Measurements from ENCODE around the gene MYO1E.
A peak's percentile ranks its signal among the peaks of the same experiment; 100 is the strongest.

Gene MYO1E

DNA sequence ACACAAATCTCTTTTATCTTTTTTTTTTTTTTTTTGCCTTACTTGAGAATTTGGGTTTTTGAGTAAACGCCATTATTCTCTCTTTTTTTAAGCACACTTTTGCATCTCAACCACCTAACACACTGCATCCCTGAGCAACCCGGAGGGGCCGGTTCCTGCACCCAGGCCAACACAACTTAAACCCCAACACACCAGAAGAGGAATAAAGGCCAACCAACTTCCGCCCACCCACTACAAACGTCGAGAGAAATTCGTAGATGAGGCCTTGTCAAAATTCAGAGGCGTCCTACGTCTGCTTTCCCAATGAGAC is 268.1 kb downstream of the MYO1E start:
- ATAC-seq, result peak; percentile 14; the same call in 2 of the 3 replicates
- TF ChIP-seq TOX (CRISPR knock-in tag; IDR thresholded peaks at IDR 0.05; ENCODE audit: borderline replicate concordance), result no peak

- TF ChIP-seq ISL1 (CRISPR knock-in tag; IDR thresholded peaks at IDR 0.05) (no peak), ZNF565 (CRISPR knock-in tag; conservative IDR thresholded peaks at IDR 0.05; ENCODE audit: low read depth) (no peak), GLIS3 (CRISPR knock-in tag; IDR thresholded peaks at IDR 0.05) (no peak), TCF4 (CRISPR knock-in tag; IDR thresholded peaks at IDR 0.05; ENCODE audit: borderline replicate concordance) (no peak), ZNF8 (CRISPR knock-in tag; IDR thresholded peaks at IDR 0.05) (no peak), OSR1 (CRISPR knock-in tag; IDR thresholded peaks at IDR 0.05) (no peak), TOX (CRISPR knock-in tag; IDR thresholded peaks at IDR 0.05; ENCODE audit: borderline replicate concordance) (no peak), ZFP30 (CRISPR knock-in tag; IDR thresholded peaks at IDR 0.05) (no peak), RARB (CRISPR knock-in tag; IDR thresholded peaks at IDR 0.05) (no peak), PPARA (CRISPR knock-in tag; IDR thresholded peaks at IDR 0.05; ENCODE audit: borderline replicate concordance) (no peak), PATZ1 (CRISPR knock-in tag; IDR thresholded peaks at IDR 0.05; ENCODE audit: borderline replicate concordance) (no peak), CSDC2 (CRISPR knock-in tag; IDR thresholded peaks at IDR 0.05) (no peak), ZC3H10 (CRISPR knock-in tag; IDR thresholded peaks at IDR 0.05) (no peak), ZFP3 (CRISPR knock-in tag; IDR thresholded peaks at IDR 0.05) (no peak), ARNTL (CRISPR knock-in tag; IDR thresholded peaks at IDR 0.05; ENCODE audit: borderline replicate concordance, low read depth) (no peak), TSHZ2 (CRISPR knock-in tag; IDR thresholded peaks at IDR 0.05) (no peak), ZNF70 (CRISPR knock-in tag; IDR thresholded peaks at IDR 0.05) (no peak), BACH2 (CRISPR knock-in tag; IDR thresholded peaks at IDR 0.05; ENCODE audit: borderline replicate concordance) (no peak)
- TF ChIP-seq, protein P1, sequence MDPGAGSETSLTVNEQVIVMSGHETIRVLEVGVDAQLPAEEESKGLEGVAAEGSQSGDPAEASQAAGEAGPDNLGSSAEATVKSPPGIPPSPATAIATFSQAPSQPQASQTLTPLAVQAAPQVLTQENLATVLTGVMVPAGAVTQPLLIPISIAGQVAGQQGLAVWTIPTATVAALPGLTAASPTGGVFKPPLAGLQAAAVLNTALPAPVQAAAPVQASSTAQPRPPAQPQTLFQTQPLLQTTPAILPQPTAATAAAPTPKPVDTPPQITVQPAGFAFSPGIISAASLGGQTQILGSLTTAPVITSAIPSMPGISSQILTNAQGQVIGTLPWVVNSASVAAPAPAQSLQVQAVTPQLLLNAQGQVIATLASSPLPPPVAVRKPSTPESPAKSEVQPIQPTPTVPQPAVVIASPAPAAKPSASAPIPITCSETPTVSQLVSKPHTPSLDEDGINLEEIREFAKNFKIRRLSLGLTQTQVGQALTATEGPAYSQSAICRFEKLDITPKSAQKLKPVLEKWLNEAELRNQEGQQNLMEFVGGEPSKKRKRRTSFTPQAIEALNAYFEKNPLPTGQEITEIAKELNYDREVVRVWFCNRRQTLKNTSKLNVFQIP (CRISPR knock-in tag; IDR thresholded peaks at IDR 0.05; ENCODE audit: borderline replicate concordance, low read depth), result no peak
- TF ChIP-seq, protein P2, sequence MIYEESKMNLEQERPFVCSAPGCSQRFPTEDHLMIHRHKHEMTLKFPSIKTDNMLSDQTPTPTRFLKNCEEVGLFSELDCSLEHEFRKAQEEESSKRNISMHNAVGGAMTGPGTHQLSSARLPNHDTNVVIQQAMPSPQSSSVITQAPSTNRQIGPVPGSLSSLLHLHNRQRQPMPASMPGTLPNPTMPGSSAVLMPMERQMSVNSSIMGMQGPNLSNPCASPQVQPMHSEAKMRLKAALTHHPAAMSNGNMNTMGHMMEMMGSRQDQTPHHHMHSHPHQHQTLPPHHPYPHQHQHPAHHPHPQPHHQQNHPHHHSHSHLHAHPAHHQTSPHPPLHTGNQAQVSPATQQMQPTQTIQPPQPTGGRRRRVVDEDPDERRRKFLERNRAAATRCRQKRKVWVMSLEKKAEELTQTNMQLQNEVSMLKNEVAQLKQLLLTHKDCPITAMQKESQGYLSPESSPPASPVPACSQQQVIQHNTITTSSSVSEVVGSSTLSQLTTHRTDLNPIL (CRISPR knock-in tag; IDR thresholded peaks at IDR 0.05; ENCODE audit: low read depth), result no peak
- ATAC-seq, result no peak
These were observed 273.4 kb downstream of the MYO1E start for GRCh38 chr15:59099162-59099685.

- ATAC-seq, result no peak
- TF ChIP-seq SNAI2 (CRISPR knock-in tag; IDR thresholded peaks at IDR 0.05) (no peak), RARB (CRISPR knock-in tag; IDR thresholded peaks at IDR 0.05) (no peak), OSR1 (CRISPR knock-in tag; IDR thresholded peaks at IDR 0.05) (no peak), BACH2 (CRISPR knock-in tag; IDR thresholded peaks at IDR 0.05; ENCODE audit: borderline replicate concordance) (no peak), TOX (CRISPR knock-in tag; IDR thresholded peaks at IDR 0.05; ENCODE audit: borderline replicate concordance) (no peak), GLIS3 (CRISPR knock-in tag; IDR thresholded peaks at IDR 0.05) (no peak), ZNF70 (CRISPR knock-in tag; IDR thresholded peaks at IDR 0.05) (no peak), TCF4 (CRISPR knock-in tag; IDR thresholded peaks at IDR 0.05; ENCODE audit: borderline replicate concordance) (no peak), CSDC2 (CRISPR knock-in tag; IDR thresholded peaks at IDR 0.05) (no peak), ISL1 (CRISPR knock-in tag; IDR thresholded peaks at IDR 0.05) (no peak), TSHZ2 (CRISPR knock-in tag; IDR thresholded peaks at IDR 0.05) (no peak), ZFP3 (CRISPR knock-in tag; IDR thresholded peaks at IDR 0.05) (no peak), ESRRG (CRISPR knock-in tag; IDR thresholded peaks at IDR 0.05) (no peak)
- TF ChIP-seq, protein P3, sequence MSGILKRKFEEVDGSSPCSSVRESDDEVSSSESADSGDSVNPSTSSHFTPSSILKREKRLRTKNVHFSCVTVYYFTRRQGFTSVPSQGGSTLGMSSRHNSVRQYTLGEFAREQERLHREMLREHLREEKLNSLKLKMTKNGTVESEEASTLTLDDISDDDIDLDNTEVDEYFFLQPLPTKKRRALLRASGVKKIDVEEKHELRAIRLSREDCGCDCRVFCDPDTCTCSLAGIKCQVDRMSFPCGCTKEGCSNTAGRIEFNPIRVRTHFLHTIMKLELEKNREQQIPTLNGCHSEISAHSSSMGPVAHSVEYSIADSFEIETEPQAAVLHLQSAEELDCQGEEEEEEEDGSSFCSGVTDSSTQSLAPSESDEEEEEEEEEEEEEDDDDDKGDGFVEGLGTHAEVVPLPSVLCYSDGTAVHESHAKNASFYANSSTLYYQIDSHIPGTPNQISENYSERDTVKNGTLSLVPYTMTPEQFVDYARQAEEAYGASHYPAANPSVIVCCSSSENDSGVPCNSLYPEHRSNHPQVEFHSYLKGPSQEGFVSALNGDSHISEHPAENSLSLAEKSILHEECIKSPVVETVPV (CRISPR knock-in tag; IDR thresholded peaks at IDR 0.05), result no peak
- TF ChIP-seq, protein P1 (CRISPR knock-in tag; IDR thresholded peaks at IDR 0.05; ENCODE audit: borderline replicate concordance, low read depth), result no peak
These were observed 276.2 kb downstream of the MYO1E start for GRCh38 chr15:59096429-59096828.
